Measurements from ENCODE around the gene MYO1G. TPM values are rescaled to one million over a fixed set of nuclear protein-coding genes. Genes with fewer than 3 reads are reported as not detected.

Gene MYO1G
- total RNA-seq, 2 donors from 2014 or later: 0.78 to 2.2 TPM

DNA sequence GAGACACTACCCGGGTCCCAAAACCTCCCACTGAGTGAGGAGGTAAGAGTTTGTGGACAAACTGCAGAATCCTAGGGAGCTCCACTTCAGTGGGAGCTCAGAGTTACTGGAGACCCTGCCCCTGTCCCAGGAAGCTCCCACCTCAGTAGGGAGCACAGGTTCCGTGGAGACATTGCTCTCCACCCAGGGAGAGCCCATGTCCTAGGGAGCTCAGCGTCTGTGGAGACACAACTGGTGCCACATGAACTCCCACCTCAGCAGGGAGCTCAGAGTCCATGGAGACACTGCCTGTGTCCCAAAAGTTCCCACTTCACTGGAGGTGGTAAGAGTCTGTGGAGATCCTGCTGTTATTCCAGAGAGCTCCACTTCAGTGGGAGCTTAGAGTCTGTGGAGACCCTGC is 6.3 kb downstream of the MYO1G start:
- Histone ChIP-seq H3K4me3 (no peak overlapping the region), H3K9me3 (no peaks in the 10 kb centered on the region), H3K4me1 (no peaks in the 10 kb centered on the region), H3K27ac (no peak overlapping the region), H3K27me3 (no peaks in the 10 kb centered on the region), H3K36me3 (no peaks in the 10 kb centered on the region)
- no peak for DNase-seq (ENCODE audit: low spot score)
- TF ChIP-seq, protein P1, sequence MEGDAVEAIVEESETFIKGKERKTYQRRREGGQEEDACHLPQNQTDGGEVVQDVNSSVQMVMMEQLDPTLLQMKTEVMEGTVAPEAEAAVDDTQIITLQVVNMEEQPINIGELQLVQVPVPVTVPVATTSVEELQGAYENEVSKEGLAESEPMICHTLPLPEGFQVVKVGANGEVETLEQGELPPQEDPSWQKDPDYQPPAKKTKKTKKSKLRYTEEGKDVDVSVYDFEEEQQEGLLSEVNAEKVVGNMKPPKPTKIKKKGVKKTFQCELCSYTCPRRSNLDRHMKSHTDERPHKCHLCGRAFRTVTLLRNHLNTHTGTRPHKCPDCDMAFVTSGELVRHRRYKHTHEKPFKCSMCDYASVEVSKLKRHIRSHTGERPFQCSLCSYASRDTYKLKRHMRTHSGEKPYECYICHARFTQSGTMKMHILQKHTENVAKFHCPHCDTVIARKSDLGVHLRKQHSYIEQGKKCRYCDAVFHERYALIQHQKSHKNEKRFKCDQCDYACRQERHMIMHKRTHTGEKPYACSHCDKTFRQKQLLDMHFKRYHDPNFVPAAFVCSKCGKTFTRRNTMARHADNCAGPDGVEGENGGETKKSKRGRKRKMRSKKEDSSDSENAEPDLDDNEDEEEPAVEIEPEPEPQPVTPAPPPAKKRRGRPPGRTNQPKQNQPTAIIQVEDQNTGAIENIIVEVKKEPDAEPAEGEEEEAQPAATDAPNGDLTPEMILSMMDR (IDR thresholded peaks at IDR 0.05): no peak

DNA sequence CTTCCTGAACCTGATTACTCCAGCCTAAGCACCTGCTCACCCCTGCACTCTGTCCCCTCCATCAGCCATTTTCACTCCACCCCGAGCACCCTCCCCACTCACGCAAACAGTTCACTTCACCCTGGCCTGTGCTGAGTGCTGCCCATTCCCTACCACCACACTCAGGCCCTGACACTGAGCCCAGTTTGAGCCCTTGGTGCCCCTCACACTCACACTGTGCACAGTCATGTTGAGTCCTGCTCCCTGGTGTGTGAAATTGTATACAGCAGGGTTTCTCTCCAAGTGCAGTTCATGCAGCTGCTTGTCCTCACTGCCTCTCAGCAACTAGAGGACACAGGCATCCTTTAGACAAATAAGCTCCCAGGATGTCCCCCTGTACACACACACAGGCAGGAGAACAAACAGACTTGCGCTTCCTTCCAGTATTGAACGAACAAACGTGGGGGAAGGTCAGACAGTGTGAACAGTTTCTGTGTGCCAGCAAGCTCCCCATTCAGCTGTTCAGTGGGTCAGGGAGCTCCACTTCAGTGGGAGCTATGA is 6.8 kb downstream of the MYO1G start:
- no peak for DNase-seq (ENCODE audit: low spot score)
- no peak overlapping the region for H3K4me3 ChIP-seq
- no peak overlapping the region for H3K27ac ChIP-seq
- no peaks in the 10 kb centered on the region for H3K36me3 ChIP-seq
- H3K27me3 ChIP-seq: no peaks in the 10 kb centered on the region
- H3K9me3 ChIP-seq: no peaks in the 10 kb centered on the region
- TF ChIP-seq, protein P1 (IDR thresholded peaks at IDR 0.05): no peak
- H3K4me1 ChIP-seq: no peaks in the 10 kb centered on the region

DNA sequence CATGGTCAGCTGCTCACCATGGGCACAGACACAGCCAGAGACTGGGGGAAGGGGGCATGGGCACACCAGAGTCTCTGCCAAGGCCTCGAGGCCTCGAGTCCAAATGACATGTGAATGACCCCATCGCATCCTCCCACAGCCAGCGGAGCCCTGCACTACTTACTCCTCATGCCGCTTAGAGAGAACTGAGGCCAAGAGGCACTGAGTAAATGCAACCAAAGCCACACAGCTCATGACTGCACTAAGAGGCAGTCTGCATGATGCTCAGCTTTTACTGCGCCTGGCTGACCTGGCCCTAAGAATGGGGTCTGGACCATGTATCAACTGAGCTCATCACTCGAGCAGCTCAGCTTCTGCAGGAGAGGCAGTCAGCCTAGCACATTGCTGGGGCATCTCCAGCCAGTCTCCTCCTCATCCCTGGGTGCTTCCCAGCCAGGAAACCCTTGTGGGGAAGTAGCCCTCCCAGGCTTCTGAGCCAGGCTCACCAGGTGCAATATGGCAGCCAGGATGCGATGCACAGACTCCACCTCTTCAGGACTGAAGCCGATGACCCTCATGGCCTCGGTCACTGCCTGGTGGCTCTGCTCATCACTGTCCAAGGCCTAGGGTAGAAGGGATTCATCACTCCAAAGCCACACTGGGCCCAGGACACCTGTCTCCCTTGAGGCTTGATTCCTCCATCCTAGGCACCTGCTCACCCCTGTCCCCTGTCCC is 7.5 kb downstream of the MYO1G start:
- Histone ChIP-seq H3K36me3 (no peaks in the 10 kb centered on the region), H3K27me3 (no peaks in the 10 kb centered on the region), H3K9me3 (no peaks in the 10 kb centered on the region), H3K4me1 (no peaks in the 10 kb centered on the region), H3K27ac (no peak overlapping the region), H3K4me3 (no peak overlapping the region)
- TF ChIP-seq, protein P1 (IDR thresholded peaks at IDR 0.05): no peak
- no peak for DNase-seq (ENCODE audit: low spot score)

DNA sequence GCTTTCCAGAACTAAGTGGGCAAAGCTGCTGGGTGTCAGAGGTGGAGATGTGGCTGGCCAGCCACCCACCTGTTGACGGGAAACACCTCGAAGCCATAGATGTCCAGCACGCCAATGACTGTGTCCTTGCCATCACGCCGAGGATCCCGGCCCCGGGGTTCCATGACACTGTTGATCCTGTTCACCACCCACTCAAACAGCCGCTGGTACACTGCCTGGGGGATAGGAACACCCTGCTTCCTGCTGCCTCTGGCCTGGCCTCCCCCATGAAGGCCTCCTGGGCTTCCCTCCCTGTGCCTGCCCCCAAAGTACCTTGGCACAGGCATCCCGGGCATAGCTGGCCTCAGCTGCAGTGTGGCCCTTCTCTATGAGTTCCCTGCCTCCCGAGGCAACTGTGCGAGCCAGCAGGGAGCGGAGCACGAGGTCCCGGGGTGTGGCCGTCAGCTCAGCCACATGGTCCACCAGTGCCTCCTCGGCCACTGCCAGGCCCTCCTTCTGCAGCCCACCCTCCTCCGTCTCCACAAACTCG is 8.2 kb downstream of the MYO1G start:
- TF ChIP-seq, protein P1 (IDR thresholded peaks at IDR 0.05): no peak
- Histone ChIP-seq H3K4me1 (no peaks in the 10 kb centered on the region), H3K27ac (no peak overlapping the region), H3K27me3 (no peaks in the 10 kb centered on the region), H3K36me3 (no peaks in the 10 kb centered on the region), H3K9me3 (no peaks in the 10 kb centered on the region), H3K4me3 (no peak overlapping the region)
- no peak for DNase-seq (ENCODE audit: low spot score)

DNA sequence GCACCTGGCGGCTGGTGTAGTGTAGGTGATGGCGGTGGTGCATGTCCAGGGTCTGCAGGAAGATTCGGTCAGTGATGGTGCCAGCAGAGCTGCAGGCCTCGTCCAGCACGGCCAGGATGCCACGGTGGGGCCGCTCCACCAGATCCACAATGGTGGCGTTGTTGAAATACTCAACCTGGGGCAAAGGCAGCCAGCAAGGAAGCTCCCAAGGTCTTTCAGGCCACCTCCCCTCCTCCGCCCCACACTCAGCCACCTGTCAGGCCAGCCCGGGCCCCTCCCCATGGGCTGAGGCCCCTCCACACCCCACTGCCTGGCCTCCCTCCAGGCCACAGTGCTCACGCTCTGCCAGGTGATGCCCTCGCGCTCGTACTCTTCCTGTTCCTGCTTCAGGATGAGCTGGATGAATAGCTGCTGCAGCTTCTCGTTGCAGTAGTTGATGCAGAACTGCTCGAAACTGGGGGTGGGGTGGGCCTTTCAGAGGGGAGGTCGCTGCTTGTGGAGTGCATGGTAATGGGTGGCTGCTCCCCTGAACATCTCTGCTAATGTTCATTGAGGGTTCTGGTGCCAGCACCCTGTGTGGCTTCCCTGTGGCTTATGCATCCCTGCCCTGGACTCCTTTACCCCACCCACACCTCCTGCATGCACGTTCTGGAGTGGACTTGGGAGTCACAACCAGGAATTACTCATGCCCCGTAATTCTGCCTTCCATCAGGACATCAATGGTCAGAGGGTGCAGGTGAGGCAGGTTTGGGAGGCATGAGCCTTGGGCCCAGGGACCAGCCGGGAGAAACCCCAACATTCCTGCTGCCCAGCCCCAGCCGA is 8.9 kb downstream of the MYO1G start:
- Histone ChIP-seq H3K9me3 (no peaks in the 10 kb centered on the region), H3K27ac (no peak overlapping the region), H3K4me3 (no peak overlapping the region), H3K4me1 (no peaks in the 10 kb centered on the region), H3K27me3 (no peaks in the 10 kb centered on the region), H3K36me3 (no peaks in the 10 kb centered on the region)
- DNase-seq (ENCODE audit: low spot score): no peak
- TF ChIP-seq, protein P1 (IDR thresholded peaks at IDR 0.05): no peak

All from right atrium auricular region (tissue), 2 donors.